NCI-H2196 treated with DMSO at 0.1 percent for 48 hours (cell line): ENCODE measurements around the gene RNU7-1.

Experiments
- DNase-seq: peaks from one replicate; lab custom pipeline; 2025; ENCODE audit not compliant: unreplicated experiment; lab: John Stamatoyannopoulos, UW

Gene RNU7-1

GRCh38 chr12:6952121-6952862, 8.7 kb downstream of the RNU7-1 start:
- no peak for DNase-seq

GRCh38 chr12:6952863-6953441, 9.3 kb downstream of the RNU7-1 start:
- no peak for DNase-seq

DNA sequence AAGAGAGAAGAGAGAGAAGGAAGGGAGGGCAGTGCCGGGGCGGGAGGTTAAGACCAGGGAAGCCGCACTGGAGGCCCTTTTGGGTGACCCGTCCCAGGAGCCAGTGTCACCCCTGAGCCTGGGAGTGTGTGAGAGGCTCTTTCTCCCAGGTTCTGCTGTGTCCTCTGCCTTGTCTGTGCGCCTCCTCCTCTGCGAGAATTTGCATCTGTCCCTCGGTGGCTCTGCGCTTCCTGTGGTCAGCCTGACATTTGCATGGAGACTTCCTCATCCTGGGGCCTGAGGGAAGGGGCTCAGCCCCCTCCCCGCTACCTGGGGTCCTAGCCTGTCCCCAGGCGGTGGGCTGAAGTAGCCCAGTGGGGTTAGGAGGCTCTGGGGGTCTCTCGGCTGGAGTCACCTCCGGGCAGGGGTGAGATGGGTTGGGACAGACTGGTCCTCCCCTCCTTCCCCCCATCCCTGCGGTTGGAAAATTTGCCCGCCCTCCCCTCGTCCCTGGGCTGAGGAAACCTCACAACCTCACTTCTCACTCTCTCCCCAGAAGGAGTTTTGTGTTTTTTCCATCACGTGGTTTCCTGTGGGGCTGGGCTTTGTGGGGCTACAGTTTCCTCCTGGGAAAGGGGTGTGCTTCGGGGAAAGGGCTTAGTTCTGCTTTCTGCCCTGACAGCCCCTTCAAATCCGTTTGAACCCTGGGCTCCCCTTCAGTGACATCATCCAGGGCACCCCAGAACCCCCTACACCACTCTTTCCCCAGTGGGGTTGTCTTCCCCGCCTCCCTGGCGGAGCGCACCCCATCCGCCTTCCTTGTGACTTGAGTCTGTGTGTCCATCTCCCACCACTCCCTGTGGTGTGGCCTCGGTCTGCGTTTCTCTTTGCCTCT, 10.1 kb downstream of the RNU7-1 start:
- DNase-seq: no peak

GRCh38 chr12:6954316-6955107, 10.9 kb downstream of the RNU7-1 start:
- no peak for DNase-seq

DNA sequence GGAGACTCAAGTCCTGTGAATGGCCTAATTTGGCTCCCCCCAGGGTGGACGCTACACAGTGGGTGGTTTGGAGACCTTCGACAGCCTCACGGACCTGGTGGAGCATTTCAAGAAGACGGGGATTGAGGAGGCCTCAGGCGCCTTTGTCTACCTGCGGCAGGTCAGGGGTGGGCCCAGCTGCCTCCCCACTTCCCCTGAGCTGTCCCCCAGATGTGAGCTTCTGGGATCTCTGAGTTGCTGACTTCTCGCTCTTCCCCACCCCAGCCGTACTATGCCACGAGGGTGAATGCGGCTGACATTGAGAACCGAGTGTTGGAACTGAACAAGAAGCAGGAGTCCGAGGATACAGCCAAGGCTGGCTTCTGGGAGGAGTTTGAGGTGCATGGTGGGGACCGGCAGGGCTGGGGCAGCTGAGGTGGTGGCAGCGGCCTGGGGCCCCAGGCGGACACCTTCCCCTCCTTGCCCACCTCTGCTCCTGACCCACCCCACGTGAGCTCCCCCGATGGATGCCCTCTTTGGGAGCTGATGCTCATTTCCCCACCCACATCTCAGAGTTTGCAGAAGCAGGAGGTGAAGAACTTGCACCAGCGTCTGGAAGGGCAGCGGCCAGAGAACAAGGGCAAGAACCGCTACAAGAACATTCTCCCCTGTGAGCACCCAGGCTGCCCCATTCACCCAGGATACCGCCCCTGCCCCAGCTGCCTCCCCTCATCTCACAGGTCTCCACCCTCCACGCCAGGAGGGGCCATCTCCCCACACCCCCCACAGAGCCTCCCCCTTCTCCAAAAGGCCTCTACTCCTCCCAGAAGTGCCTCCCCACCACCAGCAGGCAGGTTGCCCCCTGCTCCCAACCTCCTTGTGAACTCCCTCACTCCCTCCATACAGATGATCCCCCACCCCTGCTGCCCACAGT, 11.7 kb downstream of the RNU7-1 start:
- DNase-seq: no peak

GRCh38 chr12:6956021-6956727, 12.6 kb downstream of the RNU7-1 start:
- no peak for DNase-seq

GRCh38 chr12:6957151-6957701, 13.6 kb downstream of the RNU7-1 start:
- DNase-seq: no peak

- DNase-seq: no peak
Observed at GRCh38 chr12:6957741-6958608, 14.4 kb downstream of the RNU7-1 start.

- no peak for DNase-seq
Observed at GRCh38 chr12:6958609-6959057, 15.0 kb downstream of the RNU7-1 start.

GRCh38 chr12:6959058-6959804, 15.6 kb downstream of the RNU7-1 start:
- no peak for DNase-seq

DNA sequence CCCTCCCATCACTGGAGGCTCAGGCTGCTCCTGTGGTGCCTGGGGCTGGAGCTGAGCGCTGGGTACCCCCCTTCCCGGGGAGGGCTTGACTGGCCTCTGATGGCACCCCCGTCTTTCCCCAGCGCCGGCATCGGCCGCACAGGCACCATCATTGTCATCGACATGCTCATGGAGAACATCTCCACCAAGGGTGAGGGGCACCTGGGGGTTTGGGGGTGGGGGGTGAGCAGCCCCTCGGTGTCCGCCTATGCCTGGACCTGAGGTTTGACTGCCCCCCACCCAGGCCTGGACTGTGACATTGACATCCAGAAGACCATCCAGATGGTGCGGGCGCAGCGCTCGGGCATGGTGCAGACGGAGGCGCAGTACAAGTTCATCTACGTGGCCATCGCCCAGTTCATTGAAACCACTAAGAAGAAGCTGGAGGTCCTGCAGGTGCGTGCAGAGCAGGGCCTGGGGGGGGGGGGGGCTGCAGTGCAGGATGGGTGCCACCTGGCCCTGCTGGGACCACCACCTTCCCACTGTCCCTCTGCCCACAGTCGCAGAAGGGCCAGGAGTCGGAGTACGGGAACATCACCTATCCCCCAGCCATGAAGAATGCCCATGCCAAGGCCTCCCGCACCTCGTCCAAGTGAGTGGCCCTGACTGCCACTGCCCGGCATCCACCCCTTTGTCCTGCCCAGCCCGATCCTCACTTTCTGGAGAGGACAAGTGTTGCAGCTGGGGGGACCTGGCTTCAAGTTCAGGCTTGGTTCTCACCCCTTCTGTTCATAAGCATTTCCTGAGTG, 16.4 kb downstream of the RNU7-1 start:
- DNase-seq: no peak

GRCh38 chr12:6960593-6961277, 17.1 kb downstream of the RNU7-1 start:
- no peak for DNase-seq

DNA sequence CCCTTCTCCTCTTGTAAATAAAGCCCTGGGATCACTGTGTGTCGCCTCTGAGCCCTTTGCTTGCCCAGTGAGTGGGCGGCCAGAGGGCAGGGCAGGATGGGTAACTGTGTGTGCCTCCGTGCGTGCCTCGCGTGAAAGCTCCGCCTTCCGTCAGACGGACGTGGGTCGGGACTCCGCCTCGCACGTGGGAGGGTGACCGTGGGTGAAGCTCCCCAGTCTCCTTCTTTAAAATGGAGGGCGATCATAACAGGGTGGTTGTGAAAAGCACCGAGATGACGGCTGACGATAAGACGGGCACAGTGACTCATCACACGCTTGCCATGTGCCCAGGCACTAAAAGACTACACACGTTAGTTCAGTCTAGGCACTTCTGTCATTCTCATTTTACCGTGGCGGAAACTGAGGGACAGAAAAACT, 17.7 kb downstream of the RNU7-1 start:
- DNase-seq: no peak

DNA sequence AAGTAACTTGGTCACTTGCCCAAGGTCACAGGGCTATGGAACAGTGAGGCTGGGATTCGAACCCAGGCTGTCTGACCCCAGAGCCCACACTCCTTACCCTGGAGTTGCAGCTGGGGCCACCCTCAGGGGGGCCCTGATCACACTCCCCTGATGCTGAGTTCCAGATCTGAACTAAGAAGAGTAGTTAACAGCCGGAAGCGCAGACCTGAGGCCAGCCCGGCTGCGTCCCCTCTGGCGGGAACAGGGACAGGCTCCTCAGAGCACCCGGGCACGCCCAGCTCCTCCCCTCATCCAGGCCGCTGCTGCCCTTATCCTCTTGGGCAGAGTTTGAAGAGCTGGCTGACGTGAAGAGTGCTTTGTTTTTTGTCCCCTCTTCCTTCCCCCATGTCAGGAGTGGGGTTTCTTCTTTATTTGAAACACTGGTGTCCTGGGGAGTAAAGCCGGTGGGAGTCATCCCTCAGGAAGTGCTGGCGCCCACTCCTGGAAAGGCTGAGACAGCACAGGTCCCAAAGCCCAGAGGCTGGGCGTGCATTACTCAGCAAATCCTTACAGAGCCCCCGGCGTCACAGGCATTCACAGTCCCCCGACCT, 18.2 kb downstream of the RNU7-1 start:
- DNase-seq: peak; percentile 39

DNA sequence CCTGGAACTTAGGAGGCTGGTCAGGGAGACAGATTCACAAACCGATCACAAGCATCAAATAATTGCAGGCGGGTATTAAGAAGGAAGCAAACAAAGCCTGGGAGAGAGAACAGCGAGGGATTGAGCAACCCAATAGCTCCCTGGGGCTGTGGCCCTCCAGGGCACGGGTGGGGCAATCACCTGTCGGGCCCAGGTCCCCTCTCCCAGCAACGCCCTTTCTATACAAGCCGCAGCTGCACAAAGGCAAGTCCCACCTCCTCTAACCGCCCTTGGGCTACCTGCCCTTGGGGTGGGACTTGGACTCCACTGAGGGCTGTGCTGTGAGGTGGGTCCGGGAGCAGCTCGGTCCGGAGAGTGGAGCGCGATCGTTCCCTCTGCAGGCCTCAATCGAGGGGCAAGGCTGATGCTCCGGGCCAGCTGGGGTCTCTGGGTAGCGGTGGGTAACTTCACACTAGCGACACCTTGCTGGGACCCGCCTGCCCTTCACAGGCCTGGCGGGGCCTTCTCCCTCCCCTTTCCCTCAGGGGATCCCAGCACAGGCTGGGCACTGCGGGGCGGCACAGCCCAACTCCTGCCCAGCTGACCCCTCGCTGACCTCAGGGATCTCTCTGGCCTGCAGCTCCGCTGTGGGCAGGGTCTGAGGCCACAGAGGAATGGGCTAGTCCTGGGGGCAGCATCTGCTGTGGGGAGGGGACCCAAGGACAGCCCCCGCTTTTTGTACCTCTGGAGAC, 18.8 kb downstream of the RNU7-1 start:
- DNase-seq: no peak
